ENCODE results near the gene EFCAB14. TPM values are rescaled to one million over a fixed set of nuclear protein-coding genes. Genes with fewer than 3 reads are reported as not detected.
"Not testable (repeated sequence)": the region's sequence is repeated elsewhere in the genome, so short reads cannot be mapped to it uniquely, and the experiment has no call there.

Gene EFCAB14
- total RNA-seq, 2 experiments from 2014 or later, result 39.6 to 41.6 TPM

- Mint-ChIP-seq H3K36me3 (ENCODE audit: low read depth) (no peaks in the 10 kb centered on the region), H3K9me3 (no peaks in the 10 kb centered on the region), H3K4me3 (no peak overlapping the region), H3K27me3 (peaks cover 14% of the 10 kb centered on the region), H3K27ac (no peak overlapping the region), H3K4me1 (ENCODE audit: low read depth) (no peaks in the 10 kb centered on the region)
- ChIA-PET CTCF (no interaction called here), POLR2A (no interaction called here)
- no peak for ATAC-seq
- DNase-seq, result no peak
- no peak for TF ChIP-seq CTCF (IDR thresholded peaks at IDR 0.05)
- intact Hi-C loops (cut with micrococcal nuclease), result no loop called here
Measured at GRCh38 chr1:46760558-46761166, 41.7 kb upstream of the EFCAB14 start.

DNA sequence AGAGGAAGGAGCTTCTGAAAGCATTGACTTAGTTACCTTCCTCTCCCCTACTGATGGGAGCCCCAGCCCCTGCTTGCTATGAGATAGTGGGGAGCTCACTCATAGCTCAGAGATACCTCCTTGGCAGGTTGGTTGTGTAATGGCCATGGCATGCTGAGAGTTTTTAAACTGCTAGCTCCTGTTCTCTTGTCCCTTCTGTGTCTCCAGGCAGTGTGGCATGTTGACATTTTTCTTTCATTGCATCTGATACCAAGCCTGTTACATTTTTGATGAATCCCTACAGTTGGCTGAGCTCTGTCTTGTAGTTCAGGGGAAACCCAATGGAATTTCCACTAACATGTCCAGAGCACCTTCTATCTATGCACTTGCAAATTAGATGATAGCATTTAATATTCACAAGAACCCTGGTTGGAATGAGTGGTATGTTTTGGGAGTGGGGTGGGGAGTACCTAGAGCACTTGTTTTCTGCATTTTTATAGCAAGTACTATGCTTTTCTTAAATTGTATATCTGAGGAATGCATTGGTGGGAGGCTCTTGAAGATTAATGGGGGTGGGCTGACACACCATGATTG is 39.1 kb upstream of the EFCAB14 start:
- ATAC-seq (no peak), DNase-seq (no peak)
- TF ChIP-seq CTCF (IDR thresholded peaks at IDR 0.05), result no peak
- no peaks in the 10 kb centered on the region for H3K4me1 Mint-ChIP-seq (ENCODE audit: low read depth)
- no peaks in the 10 kb centered on the region for H3K36me3 Mint-ChIP-seq (ENCODE audit: low read depth)
- no peaks in the 10 kb centered on the region for H3K9me3 Mint-ChIP-seq
- no peak overlapping the region for H3K4me3 Mint-ChIP-seq
- CTCF ChIA-PET, result no interaction called here
- H3K27me3 Mint-ChIP-seq, result peaks cover 14% of the 10 kb centered on the region
- no peak overlapping the region for H3K27ac Mint-ChIP-seq
- intact Hi-C loops (cut with micrococcal nuclease), result no loop called here
- POLR2A ChIA-PET, result no interaction called here

GRCh38 chr1:46757247-46757955 is 38.5 kb upstream of the EFCAB14 start:
- Mint-ChIP-seq H3K4me1 (ENCODE audit: low read depth) (no peaks in the 10 kb centered on the region), H3K9me3 (no peaks in the 10 kb centered on the region), H3K4me3 (no peak overlapping the region), H3K27ac (no peak overlapping the region), H3K36me3 (ENCODE audit: low read depth) (no peaks in the 10 kb centered on the region), H3K27me3 (peaks cover 14% of the 10 kb centered on the region)
- intact Hi-C loops (cut with micrococcal nuclease), result no loop called here
- TF ChIP-seq CTCF (IDR thresholded peaks at IDR 0.05), result no peak
- ATAC-seq (no peak), DNase-seq (no peak)
- ChIA-PET POLR2A (no interaction called here), CTCF (no interaction called here)

GRCh38 chr1:46755121-46755520 is 36.2 kb upstream of the EFCAB14 start:
- no peaks in the 10 kb centered on the region for H3K4me1 Mint-ChIP-seq (ENCODE audit: low read depth)
- ChIA-PET POLR2A (no interaction called here), CTCF (interaction anchor here (0.6 kb wide), 1 partner anchor 30 kb away, joined by 3 read pairs; no protein-coding TSS in a partner anchor)
- no peaks in the 10 kb centered on the region for H3K36me3 Mint-ChIP-seq (ENCODE audit: low read depth)
- no peaks in the 10 kb centered on the region for H3K9me3 Mint-ChIP-seq
- H3K27me3 Mint-ChIP-seq, result peaks cover 2% of the 10 kb centered on the region
- TF ChIP-seq CTCF (IDR thresholded peaks at IDR 0.05), result no peak
- no peak overlapping the region for H3K4me3 Mint-ChIP-seq
- DNase-seq (no peak), ATAC-seq (no peak)
- intact Hi-C loops (cut with micrococcal nuclease), result no loop called here
- no peak overlapping the region for H3K27ac Mint-ChIP-seq

- H3K4me1 Mint-ChIP-seq (ENCODE audit: low read depth); H3K9me3 Mint-ChIP-seq; intact Hi-C loops (cut with micrococcal nuclease); H3K4me3 Mint-ChIP-seq; H3K27me3 Mint-ChIP-seq; ATAC-seq; DNase-seq; POLR2A ChIA-PET; H3K36me3 Mint-ChIP-seq (ENCODE audit: low read depth); H3K27ac Mint-ChIP-seq: not testable (repeated sequence)
- CTCF ChIA-PET, result interaction anchor here (1.4 kb wide), 1 partner anchor 30 kb away, joined by 3 read pairs; no protein-coding TSS in a partner anchor
Measured at GRCh38 chr1:46754707-46755106, 35.8 kb upstream of the EFCAB14 start.
